ENCODE measurements around the gene TPPP2. TPM values are rescaled to one million over a fixed set of nuclear protein-coding genes. Genes with fewer than 3 reads are reported as not detected.

The TPPP2 gene
- total RNA-seq, 1 experiment from 2014 or later, result 0.35 TPM

DNA sequence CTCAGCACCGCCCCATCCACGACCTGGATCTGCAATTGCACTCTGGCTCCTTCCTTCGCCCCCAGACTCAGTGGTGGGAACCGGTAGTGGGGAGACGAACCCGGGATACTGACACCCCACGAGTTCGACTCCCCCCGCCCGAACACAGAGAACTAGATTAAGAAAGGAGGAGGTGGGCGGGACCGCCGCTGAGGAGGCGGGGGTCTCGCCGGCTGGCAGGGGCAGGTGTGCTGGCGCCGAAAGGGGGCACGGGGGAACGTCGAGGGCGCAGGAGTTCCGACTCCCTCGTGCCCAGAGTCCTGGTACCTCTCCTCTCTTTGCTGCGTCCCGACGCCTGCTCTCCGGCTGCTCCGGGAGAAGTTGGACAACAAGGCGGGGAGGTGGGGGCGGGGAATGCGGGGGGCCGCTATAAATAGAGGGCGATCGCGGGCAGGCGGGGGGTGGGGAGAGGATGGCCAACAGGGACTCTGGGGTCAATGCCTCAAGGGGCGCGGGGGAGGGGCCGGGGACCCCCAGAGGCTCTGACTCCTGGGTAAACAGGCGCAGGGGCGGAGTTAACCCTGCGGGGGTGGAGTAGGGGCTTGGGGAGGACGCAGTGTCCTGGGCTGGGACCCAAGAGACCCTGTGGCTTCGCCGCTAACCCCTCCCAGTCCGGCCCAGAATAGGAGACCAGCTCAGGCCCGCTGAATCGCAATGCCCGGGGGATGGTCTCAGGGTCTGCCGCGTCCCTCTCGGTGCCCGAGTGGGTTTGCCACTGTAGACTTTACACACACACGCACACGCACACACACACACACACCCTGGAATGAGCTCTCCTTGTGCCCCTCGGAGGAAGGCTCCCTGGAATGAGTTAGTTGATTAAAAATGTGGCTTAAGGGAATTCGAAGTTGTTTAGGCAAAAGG, 4.4 kb upstream of the TPPP2 start (continued):
- TF ChIP-seq, protein P1, sequence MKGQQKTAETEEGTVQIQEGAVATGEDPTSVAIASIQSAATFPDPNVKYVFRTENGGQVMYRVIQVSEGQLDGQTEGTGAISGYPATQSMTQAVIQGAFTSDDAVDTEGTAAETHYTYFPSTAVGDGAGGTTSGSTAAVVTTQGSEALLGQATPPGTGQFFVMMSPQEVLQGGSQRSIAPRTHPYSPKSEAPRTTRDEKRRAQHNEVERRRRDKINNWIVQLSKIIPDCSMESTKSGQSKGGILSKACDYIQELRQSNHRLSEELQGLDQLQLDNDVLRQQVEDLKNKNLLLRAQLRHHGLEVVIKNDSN (CRISPR knock-in tag; IDR thresholded peaks at IDR 0.05), result peak; percentile 38; the same call in 1 of the 2 replicates
- TF ChIP-seq CDX4 (CRISPR knock-in tag; IDR thresholded peaks at IDR 0.05; ENCODE audit: borderline replicate concordance) (no peak), JUN (CRISPR knock-in tag; IDR thresholded peaks at IDR 0.05) (no peak), RELA (CRISPR knock-in tag; IDR thresholded peaks at IDR 0.05; ENCODE audit: borderline replicate concordance) (no peak), MXD4 (CRISPR knock-in tag; IDR thresholded peaks at IDR 0.05; ENCODE audit: borderline replicate concordance) (no peak), IRF1 (CRISPR knock-in tag; IDR thresholded peaks at IDR 0.05) (peak; percentile 72), ZNF423 (CRISPR knock-in tag; IDR thresholded peaks at IDR 0.05) (peak; percentile 26; the same call in 1 of the 2 replicates), ETV6 (CRISPR knock-in tag; IDR thresholded peaks at IDR 0.05) (peak; percentile 67; the same call in 1 of the 2 replicates)

- Mint-ChIP-seq H3K4me1 (peaks cover 39% of the 10 kb centered on the region), H3K27ac (peak overlapping the region; percentile 40; the same call in 1 of the 2 replicates), H3K36me3 (peaks cover 2% of the 10 kb centered on the region; the same call in 1 of the 2 replicates), H3K4me3 (peak overlapping the region; percentile 93), H3K27me3 (ENCODE audit: low read depth) (peaks cover 41% of the 10 kb centered on the region), H3K9me3 (no peaks in the 10 kb centered on the region)
- ATAC-seq, result no peak
- DNase-seq (ENCODE audit: low spot score), result no peak
- ChIA-PET POLR2A (interaction anchor here (0.6 to 1.7 kb wide), 6 partner anchors 12 to 56 kb away, joined by 3 to 12 read pairs (median 8); partner anchors contain the start of gene ARHGEF40), CTCF (interaction anchor here (0.6 to 12.2 kb wide), 13 partner anchors 11 to 336 kb away, joined by 3 to 104 read pairs (median 6); partner anchors contain the start of gene ARHGEF40)
- TF ChIP-seq SOX15 (CRISPR knock-in tag; IDR thresholded peaks at IDR 0.05) (no peak), ATF6 (CRISPR knock-in tag; IDR thresholded peaks at IDR 0.05) (no peak), ATF3 (CRISPR knock-in tag; conservative IDR thresholded peaks at IDR 0.05) (no peak), RELA (CRISPR knock-in tag; IDR thresholded peaks at IDR 0.05; ENCODE audit: borderline replicate concordance) (no peak), GRHL2 (CRISPR knock-in tag; IDR thresholded peaks at IDR 0.05; ENCODE audit: insufficient replicate concordance, severe bottlenecking) (no peak), IRF1 (CRISPR knock-in tag; IDR thresholded peaks at IDR 0.05) (no peak), ZNF232 (CRISPR knock-in tag; IDR thresholded peaks at IDR 0.05) (no peak), ETV6 (CRISPR knock-in tag; IDR thresholded peaks at IDR 0.05) (no peak), ZBTB43 (CRISPR knock-in tag; IDR thresholded peaks at IDR 0.05) (no peak), ZMAT4 (CRISPR knock-in tag; IDR thresholded peaks at IDR 0.05) (no peak), ZNF263 (CRISPR knock-in tag; IDR thresholded peaks at IDR 0.05; ENCODE audit: low read depth) (no peak), MAX (CRISPR knock-in tag; IDR thresholded peaks at IDR 0.05) (no peak), NFYB (CRISPR knock-in tag; conservative IDR thresholded peaks at IDR 0.05; ENCODE audit: low read depth) (no peak), ZNF219 (CRISPR knock-in tag; IDR thresholded peaks at IDR 0.05; ENCODE audit: borderline replicate concordance) (no peak), ZNF138 (CRISPR knock-in tag; conservative IDR thresholded peaks at IDR 0.05) (no peak)
- TF ChIP-seq, protein P2, sequence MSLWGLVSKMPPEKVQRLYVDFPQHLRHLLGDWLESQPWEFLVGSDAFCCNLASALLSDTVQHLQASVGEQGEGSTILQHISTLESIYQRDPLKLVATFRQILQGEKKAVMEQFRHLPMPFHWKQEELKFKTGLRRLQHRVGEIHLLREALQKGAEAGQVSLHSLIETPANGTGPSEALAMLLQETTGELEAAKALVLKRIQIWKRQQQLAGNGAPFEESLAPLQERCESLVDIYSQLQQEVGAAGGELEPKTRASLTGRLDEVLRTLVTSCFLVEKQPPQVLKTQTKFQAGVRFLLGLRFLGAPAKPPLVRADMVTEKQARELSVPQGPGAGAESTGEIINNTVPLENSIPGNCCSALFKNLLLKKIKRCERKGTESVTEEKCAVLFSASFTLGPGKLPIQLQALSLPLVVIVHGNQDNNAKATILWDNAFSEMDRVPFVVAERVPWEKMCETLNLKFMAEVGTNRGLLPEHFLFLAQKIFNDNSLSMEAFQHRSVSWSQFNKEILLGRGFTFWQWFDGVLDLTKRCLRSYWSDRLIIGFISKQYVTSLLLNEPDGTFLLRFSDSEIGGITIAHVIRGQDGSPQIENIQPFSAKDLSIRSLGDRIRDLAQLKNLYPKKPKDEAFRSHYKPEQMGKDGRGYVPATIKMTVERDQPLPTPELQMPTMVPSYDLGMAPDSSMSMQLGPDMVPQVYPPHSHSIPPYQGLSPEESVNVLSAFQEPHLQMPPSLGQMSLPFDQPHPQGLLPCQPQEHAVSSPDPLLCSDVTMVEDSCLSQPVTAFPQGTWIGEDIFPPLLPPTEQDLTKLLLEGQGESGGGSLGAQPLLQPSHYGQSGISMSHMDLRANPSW (CRISPR knock-in tag; conservative IDR thresholded peaks at IDR 0.05; ENCODE audit: low read depth), result no peak
Observed at GRCh38 chr14:21026274-21026987, 3.6 kb upstream of the TPPP2 start.
